Right lobe of liver (tissue), 4 donors: ENCODE data around the gene NCKAP5.

Experiments
- CTCF ChIP-seq, 4 donors: fragments of 200-600 bp in 3 of 4; fragments of 450-650 bp in 1 of 4; IDR thresholded peaks; one replicate each; pipeline versions ENCODE4 v1.5.1 to v1.8.0; 2016 to 2022; ENCODE audit warnings: antibody characterized with exemption in 4 of 4, mild to moderate bottlenecking in 2 of 4
- POLR2A ChIP-seq: fragments of 450-650 bp; IDR thresholded peaks from one replicate; pipeline ENCODE4 v1.6.1; 2017; ENCODE audit warnings: antibody characterized with exemption, mild to moderate bottlenecking
- donor health status: DM: no; HTN: no; CAD: no.
- donor health status: DM: no; HTN: no; CAD: no.
- donor health status: DM: no; HTN: yes; CAD: no.

- TF ChIP-seq POLR2A (no peak), CTCF (IDR thresholded peaks at IDR 0.05) (no peak)
Observed at GRCh38 chr2:132904142-132904842, 664.0 kb downstream of the NCKAP5 start.
